KMS-11 (cell line): Measurements from ENCODE around the gene GTPBP4.

Experiments
- H2AFZ ChIP-seq: fragments of 200-600 bp; sonication (generic); 2 replicates; pipeline ENCODE4 v1.6.1; 2016; ENCODE audit warnings: antibody characterized with exemption, mixed run types, low read depth
- H3K27ac ChIP-seq: fragments of 200-600 bp; sonication (generic); 2 replicates; pipeline ENCODE4 v1.6.1; 2016; ENCODE audit warnings: mild to moderate bottlenecking, mixed run types
- H3K27me3 ChIP-seq: fragments of 200-600 bp; sonication (generic); 2 replicates; pipeline ENCODE4 v1.6.1; 2017; ENCODE audit warnings: mild to moderate bottlenecking, low read depth, mixed run types, moderate library complexity; ENCODE audit not compliant: insufficient read depth
- H3K36me3 ChIP-seq: fragments of 200-600 bp; sonication (generic); 2 replicates; pipeline ENCODE4 v1.6.1; 2017; ENCODE audit warnings: mild to moderate bottlenecking, mixed run types; ENCODE audit not compliant: insufficient read depth
- H3K4me1 ChIP-seq: fragments of 200-600 bp; sonication (generic); 2 replicates; pipeline ENCODE4 v1.6.1; 2016; ENCODE audit warnings: mild to moderate bottlenecking, low read depth, mixed run types; ENCODE audit not compliant: poor library complexity, severe bottlenecking
- H3K4me2 ChIP-seq: fragments of 200-600 bp; sonication (generic); 2 replicates; pipeline ENCODE4 v1.7.0; 2016; ENCODE audit warnings: mild to moderate bottlenecking, mixed run types
- H3K4me3 ChIP-seq: fragments of 200-600 bp; sonication (generic); IDR thresholded peaks from 2 replicates; pipeline ENCODE4 v1.6.1; 2017; ENCODE audit warnings: low read depth, low read length, mixed read lengths; ENCODE audit not compliant: insufficient read depth
- H3K79me2 ChIP-seq: fragments of 200-600 bp; sonication (generic); 2 replicates; pipeline ENCODE4 v1.6.1; 2016; ENCODE audit warnings: low read depth, mixed run types; ENCODE audit not compliant: insufficient read depth
- H3K9ac ChIP-seq: fragments of 200-600 bp; sonication (generic); 2 replicates; pipeline ENCODE4 v1.6.1; 2016; ENCODE audit warnings: mild to moderate bottlenecking, mixed run types
- H4K20me1 ChIP-seq: fragments of 200-600 bp; sonication (generic); 2 replicates; pipeline ENCODE4 v1.6.1; 2016; ENCODE audit warnings: mild to moderate bottlenecking, mixed run types; ENCODE audit not compliant: insufficient read depth
- TF ChIP-seq, protein P1 (sequence below): fragments of 200-600 bp; sonication (generic); conservative IDR thresholded peaks from 2 replicates; pipeline ENCODE4 v1.6.1; 2017; ENCODE audit warnings: low read depth, mild to moderate bottlenecking, antibody characterized with exemption, low read length, moderate library complexity, mixed read lengths

The GTPBP4 gene

DNA sequence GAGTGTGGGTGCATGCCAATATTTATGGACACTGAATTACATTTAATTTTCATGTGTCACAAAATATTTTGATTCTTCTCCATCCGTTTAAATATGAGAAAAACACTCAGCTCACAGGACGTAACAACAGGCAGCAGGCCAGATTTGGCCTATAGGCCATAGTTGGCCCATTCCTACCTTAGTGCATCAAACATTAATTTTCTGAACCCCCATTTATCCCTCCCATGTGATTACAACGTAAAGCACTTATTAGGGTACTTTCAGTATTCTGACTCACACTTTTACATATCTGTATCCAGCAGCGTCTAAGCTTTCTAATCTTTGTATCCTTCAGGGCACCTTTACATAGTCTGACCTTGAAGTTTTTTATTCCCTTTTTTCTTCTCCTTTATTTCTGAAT lies 56.7 kb downstream of the GTPBP4 start:
- H3K79me2 ChIP-seq, result peaks cover 41% of the 10 kb centered on the region
- no peak overlapping the region for H3K9ac ChIP-seq
- no peak overlapping the region for H3K4me3 ChIP-seq

DNA sequence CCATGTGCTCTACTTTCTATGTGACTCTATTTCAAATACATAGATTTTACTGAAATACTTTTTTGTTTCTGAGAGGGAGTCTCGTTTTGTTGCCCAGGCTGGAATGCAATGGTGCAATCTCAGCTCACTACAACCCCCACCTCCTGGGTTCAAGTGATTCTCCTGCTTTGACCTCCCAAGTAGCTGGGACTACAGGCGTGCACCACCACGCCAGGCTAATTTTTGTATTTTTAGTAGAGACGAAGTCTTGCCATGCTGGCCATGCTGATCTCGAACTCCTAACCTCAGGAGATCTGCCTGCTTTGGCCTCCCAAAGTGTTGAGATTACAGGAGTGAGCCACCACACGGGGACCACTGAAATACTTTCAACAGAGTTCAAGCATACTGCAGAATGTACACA lies 57.2 kb downstream of the GTPBP4 start:
- H3K4me2 ChIP-seq, result peak overlapping the region; percentile 12; the same call in 1 of the 2 replicates
- H3K27ac ChIP-seq, result no peak overlapping the region
- H3K27me3 ChIP-seq, result no peaks in the 10 kb centered on the region
- no peak overlapping the region for H3K4me3 ChIP-seq
- H3K9ac ChIP-seq, result no peak overlapping the region
- H3K36me3 ChIP-seq, result peaks cover 27% of the 10 kb centered on the region; the same call in 1 of the 2 replicates
- TF ChIP-seq, protein P1, sequence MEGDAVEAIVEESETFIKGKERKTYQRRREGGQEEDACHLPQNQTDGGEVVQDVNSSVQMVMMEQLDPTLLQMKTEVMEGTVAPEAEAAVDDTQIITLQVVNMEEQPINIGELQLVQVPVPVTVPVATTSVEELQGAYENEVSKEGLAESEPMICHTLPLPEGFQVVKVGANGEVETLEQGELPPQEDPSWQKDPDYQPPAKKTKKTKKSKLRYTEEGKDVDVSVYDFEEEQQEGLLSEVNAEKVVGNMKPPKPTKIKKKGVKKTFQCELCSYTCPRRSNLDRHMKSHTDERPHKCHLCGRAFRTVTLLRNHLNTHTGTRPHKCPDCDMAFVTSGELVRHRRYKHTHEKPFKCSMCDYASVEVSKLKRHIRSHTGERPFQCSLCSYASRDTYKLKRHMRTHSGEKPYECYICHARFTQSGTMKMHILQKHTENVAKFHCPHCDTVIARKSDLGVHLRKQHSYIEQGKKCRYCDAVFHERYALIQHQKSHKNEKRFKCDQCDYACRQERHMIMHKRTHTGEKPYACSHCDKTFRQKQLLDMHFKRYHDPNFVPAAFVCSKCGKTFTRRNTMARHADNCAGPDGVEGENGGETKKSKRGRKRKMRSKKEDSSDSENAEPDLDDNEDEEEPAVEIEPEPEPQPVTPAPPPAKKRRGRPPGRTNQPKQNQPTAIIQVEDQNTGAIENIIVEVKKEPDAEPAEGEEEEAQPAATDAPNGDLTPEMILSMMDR, result no peak
- 0 out of 2 replicates have a peak, but pooled peaks cover 8% of the 10 kb centered on the region for H4K20me1 ChIP-seq
- H2AFZ ChIP-seq, result no peak overlapping the region
- peaks cover 45% of the 10 kb centered on the region for H3K79me2 ChIP-seq
- peaks cover 10% of the 10 kb centered on the region for H3K4me1 ChIP-seq

More for the DNA sequence above, 56.7 kb downstream of the GTPBP4 start:
- Histone ChIP-seq H3K36me3 (peaks cover 32% of the 10 kb centered on the region; the same call in 1 of the 2 replicates), H2AFZ (no peak overlapping the region), H4K20me1 (0 out of 2 replicates have a peak, but pooled peaks cover 8% of the 10 kb centered on the region), H3K4me1 (peaks cover 5% of the 10 kb centered on the region), H3K27me3 (no peaks in the 10 kb centered on the region), H3K4me2 (no peak overlapping the region), H3K27ac (no peak overlapping the region)
- TF ChIP-seq, protein P1, result no peak

DNA sequence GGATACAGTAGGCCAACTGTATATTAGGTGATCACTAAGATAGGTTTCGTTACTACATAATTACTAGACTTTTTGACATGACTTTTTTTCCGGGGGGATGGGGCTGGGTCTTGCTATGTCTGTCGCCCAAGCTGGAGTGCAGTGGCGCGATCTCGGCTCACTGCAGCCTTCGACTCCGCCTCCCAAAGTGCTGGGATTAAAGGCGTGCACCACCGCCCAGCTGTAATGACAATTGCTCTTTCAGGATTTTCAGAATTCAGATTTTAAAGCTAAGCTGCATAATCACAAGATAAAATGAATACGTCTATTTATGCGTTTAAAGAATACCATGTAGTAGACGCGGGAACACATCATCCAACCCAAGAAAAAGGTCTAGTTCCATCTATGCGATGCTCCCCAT lies 59.7 kb downstream of the GTPBP4 start:
- peaks cover 22% of the 10 kb centered on the region for H3K4me1 ChIP-seq
- H3K4me2 ChIP-seq, result peak overlapping the region; percentile 52
- H4K20me1 ChIP-seq, result 0 out of 2 replicates have a peak, but pooled peaks cover 8% of the 10 kb centered on the region
- peak overlapping the region; percentile 87 for H3K27ac ChIP-seq
- H3K36me3 ChIP-seq, result peaks cover 9% of the 10 kb centered on the region; the same call in 1 of the 2 replicates
- H3K27me3 ChIP-seq, result no peaks in the 10 kb centered on the region
- peak overlapping the region; percentile 75 for H3K9ac ChIP-seq
- H2AFZ ChIP-seq, result peak overlapping the region; percentile 45; the same call in 1 of the 2 replicates
- TF ChIP-seq, protein P1, result no peak
- peaks cover 70% of the 10 kb centered on the region for H3K79me2 ChIP-seq
- H3K4me3 ChIP-seq, result peak overlapping the region; percentile 62

- Histone ChIP-seq H4K20me1 (0 out of 2 replicates have a peak, but pooled peaks cover 8% of the 10 kb centered on the region), H3K79me2 (peaks cover 74% of the 10 kb centered on the region), H3K9ac (peak overlapping the region; percentile 75), H3K4me3 (peak overlapping the region; percentile 62), H2AFZ (peak overlapping the region; percentile 45; the same call in 1 of the 2 replicates), H3K4me2 (peak overlapping the region; percentile 52), H3K27ac (peak overlapping the region; percentile 87), H3K4me1 (peaks cover 22% of the 10 kb centered on the region), H3K27me3 (no peaks in the 10 kb centered on the region), H3K36me3 (peaks cover 5% of the 10 kb centered on the region; the same call in 1 of the 2 replicates)
- TF ChIP-seq, protein P1, result no peak
Observed at GRCh38 chr10:1048349-1048731, 60.1 kb downstream of the GTPBP4 start.
